Activated CD4-positive, CD25-positive, alpha-beta regulatory T cell treated with anti-CD3 and anti-CD28 coated beads, Interleukin-2, amount 50 U/mL, for 16 hours (primary cell): ENCODE results near the gene TDRD9.
"Not testable (repeated sequence)": the region's sequence is repeated elsewhere in the genome, so short reads cannot be mapped to it uniquely, and the experiment has no call there.

Experiments used
- DNase-seq: peaks from one replicate; pipeline ENCODE4 v3.0.0-alpha.2; 2020; ENCODE audit warnings: low read depth, low spot score

The TDRD9 gene

GRCh38 chr14:103920981-103921854 is 7.0 kb upstream of the TDRD9 start:
- peak; percentile 93 for DNase-seq

DNA sequence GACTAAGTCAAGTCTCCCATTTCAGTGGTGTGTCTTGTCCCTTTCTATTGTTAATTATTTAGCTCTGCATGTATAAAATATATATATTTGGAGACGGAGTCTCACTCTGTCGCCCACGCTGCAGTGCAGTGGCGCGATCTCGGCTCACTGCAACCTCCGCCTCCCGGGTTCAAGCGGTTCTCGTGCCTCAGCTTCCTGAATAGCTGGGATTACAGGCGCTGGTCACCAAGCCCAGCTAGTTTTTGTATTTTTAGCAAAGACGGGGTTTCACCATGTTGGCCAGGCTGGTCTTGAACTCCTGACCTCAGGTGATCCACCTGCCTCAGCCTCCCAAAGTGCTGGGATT is 6.4 kb upstream of the TDRD9 start:
- not testable (repeated sequence) for DNase-seq

GRCh38 chr14:103923863-103924262 is 4.4 kb upstream of the TDRD9 start:
- DNase-seq, result no peak

GRCh38 chr14:103925316-103925715 is 2.9 kb upstream of the TDRD9 start:
- no peak for DNase-seq

DNA sequence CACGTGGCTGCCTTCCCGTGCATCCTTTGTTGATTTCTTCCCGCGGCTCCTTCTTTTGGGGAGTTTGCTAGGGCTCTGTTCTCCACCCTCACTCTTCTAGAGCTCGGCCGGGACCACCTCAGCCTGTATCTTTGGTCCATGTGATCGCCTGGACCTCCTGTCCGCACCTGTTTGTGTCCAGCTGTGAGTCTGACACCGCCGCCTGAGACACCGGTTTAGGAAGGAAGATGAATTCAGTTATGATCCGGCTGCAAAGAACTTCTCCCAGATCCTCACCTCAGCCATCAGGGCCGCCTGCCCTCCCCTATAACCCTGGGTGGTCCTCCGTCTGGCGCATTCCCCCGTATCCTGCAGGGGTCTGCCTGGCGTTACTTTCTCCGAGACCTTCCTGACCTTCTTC is 690 bp upstream of the TDRD9 start:
- DNase-seq, result no peak

DNA sequence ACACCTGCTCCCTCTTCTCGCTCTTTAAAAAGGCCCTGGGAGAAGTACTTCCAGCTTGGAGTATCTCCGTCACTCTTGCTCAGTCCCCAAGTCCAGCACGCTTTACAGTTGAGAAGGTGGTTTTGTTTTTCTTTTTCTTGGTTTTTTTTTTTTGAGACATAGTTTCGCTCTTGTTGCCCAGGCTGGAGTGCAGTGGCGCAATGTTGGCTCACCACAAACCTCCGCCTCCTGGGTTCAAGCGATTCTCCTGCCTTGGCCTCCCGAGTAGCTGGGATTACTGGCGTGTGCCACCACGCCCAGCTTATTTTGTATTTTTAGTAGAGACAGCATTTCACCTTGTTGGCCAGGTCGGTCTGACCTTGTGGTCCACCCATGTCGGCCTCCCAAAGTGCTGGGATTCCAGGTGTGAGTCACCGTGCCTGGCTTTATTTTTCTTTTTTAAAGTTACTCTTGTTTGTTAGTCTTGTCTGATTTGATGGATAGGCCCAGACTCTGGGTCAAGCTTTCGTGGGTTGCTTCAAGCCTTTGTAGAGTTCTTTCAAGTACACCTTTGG is 1.9 kb downstream of the TDRD9 start:
- DNase-seq, result no peak

- no peak for DNase-seq
Observed at GRCh38 chr14:103931422-103931821, 3.2 kb downstream of the TDRD9 start.

GRCh38 chr14:103932791-103933490 is 4.7 kb downstream of the TDRD9 start:
- DNase-seq, result no peak

GRCh38 chr14:103935102-103935501 is 6.8 kb downstream of the TDRD9 start:
- DNase-seq, result no peak

- no peak for DNase-seq
Observed at GRCh38 chr14:103941462-103941861, 13.2 kb downstream of the TDRD9 start.

- DNase-seq, result no peak
Observed at GRCh38 chr14:103941973-103942736, 13.9 kb downstream of the TDRD9 start, which contains the start of gene RD3L. Gene RD3L, minus strand, starts transcription at chr14:103942529. Its CDS starts 834 bp downstream, at chr14:103941695.

- no peak for DNase-seq
Observed at GRCh38 chr14:103943673-103944072, 15.4 kb downstream of the TDRD9 start.

DNA sequence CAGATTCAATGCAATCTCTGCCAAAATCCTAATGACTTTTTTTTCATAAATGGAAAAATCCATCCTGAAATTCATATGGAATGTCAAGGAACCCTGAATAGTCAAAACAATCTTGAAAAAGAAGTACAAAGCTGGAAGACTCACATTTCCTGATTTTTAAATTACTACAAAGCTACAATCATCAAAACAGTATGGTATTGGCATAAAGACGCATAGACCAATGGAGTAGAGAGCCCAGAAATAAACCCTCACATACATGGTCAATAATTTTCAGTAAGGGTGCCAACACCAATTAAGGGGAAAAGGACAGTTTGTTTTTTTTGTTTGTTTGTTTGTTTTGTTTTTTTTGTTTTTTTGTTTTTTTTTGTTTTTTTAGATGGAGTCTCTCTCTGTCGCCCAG is 18.7 kb downstream of the TDRD9 start:
- DNase-seq, result no peak

DNA sequence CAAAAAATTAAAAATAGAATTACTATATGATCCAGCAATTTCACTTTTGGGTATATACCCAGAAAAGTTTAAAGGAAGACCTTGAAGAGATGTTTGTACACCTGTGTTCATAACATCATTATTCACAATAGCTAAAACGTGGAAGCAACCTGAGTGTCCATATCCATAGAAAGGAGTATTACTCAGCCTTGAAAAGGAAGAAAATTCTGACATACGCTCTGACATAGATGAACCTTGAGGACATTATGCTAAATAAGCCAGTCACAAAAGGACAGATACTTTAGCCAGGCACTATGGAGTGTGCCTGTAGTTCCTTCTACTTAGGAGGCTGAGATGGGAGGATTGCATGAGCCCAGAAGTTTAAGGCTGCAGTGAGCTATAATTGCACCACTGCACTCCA is 20.2 kb downstream of the TDRD9 start:
- DNase-seq, result no peak

DNA sequence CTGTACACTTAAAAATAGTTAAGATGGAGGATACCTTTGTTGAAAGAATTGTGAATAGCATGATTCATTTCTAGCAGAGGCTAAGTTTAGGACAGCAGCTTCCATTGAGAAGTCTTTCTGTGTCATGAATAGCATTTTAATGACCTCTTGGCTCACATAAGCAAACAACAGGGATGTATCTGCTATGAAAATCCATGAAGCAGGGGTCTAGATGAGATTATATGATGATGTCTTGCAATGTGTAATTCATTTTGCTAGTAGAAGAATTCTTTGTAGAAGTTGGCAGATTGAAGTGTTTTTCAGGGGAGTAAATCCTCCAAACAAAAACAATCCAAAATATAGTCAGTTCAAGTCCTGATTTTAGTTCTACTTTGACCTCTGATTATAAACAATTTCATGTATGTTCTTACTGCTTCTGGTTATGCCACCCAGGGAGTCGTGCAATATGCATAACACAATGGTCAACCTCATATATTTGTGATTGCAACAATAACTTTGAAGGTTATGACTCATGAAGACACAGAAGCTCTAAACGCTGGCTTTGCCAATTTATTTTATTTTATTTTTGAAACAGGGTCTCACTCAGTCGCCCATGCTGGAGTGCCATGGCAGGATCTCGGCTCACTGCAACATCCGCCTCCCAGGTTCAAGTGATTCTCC is 21.0 kb downstream of the TDRD9 start:
- DNase-seq, result no peak

DNA sequence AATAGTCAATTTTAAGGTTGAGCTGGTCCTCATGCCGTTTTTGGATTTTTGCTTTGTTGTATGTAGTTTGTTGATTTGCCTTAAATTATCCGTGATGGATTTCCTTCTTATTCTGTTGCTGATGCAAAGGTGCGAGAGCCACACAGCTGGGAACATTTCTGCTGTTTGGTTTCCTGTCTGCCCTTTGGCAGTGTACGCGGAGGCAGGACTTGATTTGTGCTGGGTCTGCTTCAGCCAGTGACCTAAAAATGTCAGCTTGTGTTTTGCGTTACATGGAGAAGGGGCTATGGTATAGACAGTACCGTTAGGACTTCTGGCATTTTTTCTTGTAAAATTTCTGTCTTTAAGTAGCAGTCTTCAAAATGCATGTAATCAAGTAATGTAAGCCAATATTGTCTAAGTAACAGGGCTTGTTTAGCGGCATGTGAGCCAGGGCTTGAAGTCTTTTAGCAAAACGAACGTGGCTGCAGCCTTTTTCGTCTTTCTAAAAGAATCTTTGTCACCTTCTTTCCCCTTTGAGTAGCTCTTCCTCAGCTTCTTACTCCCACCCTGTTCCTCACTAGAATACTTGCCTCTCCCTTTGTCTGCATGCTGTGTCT is 32.3 kb downstream of the TDRD9 start:
- DNase-seq, result no peak

GRCh38 chr14:103961928-103962578 is 33.8 kb downstream of the TDRD9 start:
- no peak for DNase-seq

DNA sequence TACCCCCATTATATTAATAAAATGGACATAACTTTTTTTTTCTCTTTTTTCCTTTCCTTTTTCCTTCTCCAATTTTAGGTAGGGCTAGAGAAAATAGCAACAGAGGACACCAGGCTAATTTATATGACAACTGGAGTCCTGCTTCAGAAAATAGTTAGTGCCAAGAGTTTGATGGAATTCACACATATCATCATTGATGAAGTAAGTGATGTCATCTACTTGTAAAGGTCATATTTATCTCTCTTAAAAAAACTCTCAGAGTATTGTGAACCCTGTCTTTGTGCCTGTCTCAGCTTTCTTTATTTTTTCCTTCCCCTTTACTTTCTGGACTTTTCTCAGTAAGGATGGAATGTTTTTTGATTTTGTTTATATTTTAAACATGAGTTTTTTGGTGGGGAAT is 38.4 kb downstream of the TDRD9 start:
- no peak for DNase-seq

DNA sequence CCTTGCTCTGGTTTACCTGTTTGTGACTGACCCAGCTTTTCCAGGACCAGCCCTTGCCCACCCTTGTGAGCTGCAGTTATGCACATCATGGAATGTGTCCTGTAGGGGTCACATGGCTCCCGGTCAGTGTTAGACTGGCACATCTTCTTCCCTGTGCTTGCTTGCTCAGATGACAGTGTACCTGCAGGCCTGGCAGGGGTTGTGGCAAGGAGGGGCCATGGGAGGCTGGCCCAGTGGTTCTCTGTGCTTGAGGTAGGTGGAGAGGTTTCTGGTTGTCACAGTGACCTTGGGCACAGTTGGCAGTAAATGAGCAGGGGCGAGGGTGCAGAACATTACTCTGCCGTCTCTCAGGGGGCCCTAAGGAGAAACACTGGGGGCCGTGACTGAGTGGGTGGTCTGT is 41.7 kb downstream of the TDRD9 start:
- DNase-seq, result no peak

GRCh38 chr14:103973354-103973753 is 45.1 kb downstream of the TDRD9 start:
- DNase-seq, result no peak

DNA sequence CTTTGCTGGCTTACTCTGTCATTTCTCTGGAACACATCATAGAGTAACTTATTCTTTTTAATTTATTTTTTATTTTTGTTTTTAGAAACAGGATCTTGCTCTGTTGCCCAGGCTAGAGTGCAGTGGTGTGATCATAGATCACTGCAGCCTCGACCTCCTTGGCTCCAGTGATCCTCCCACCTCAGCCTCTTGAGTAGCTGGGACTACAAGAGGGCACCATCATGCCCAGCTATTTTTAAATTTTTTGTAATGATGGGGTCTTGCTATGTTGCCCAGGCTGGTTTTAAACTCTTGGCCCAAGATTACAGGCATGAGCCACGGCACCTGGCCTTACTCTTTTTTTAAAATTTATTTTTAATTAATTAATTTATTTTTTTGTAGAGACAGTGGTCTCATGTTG is 46.3 kb downstream of the TDRD9 start:
- no peak for DNase-seq
